A549 treated with Mapracorat at 1 μM for 4 hours (cell line): ENCODE results near the gene NMT1. TPM values are rescaled to one million over a fixed set of nuclear protein-coding genes. Genes with fewer than 3 reads are reported as not detected.

Source experiments
- total RNA-seq: library from RNA; stranded (reverse); fragments of 200-300 nt; extraction: Qiagen RNA extraction; gene quantifications from 5 replicates; pipeline ENCODE4 v1.2.3, GENCODE V29; 2022

Gene NMT1
- total RNA-seq: 174 to 303 TPM (median 184 TPM) in 5 replicates

GRCh38 chr17:45060797-45061605 is at the start of gene NMT1:
Gene NMT1 (plus strand): TSS chr17:45061317. CDS start chr17:45061330, 13 bp downstream.

GRCh38 chr17:45051060-45051719 is 9.9 kb upstream of the NMT1 start, which contains the start of gene DCAKD:
Gene DCAKD (minus strand): TSS chr17:45051632. CDS start chr17:45034885, 16,747 bp downstream.

GRCh38 chr17:45132320-45132571 is 71.1 kb downstream of the NMT1 start, which contains the start of gene PLCD3:
Gene PLCD3 (minus strand): TSS chr17:45132515. CDS start chr17:45132410, 105 bp downstream.

GRCh38 chr17:45135192-45135977 is 74.3 kb downstream of the NMT1 start, which contains the start of gene ACBD4:
Gene ACBD4 (plus strand): TSS chr17:45135687. CDS start chr17:45136145, 458 bp downstream.

GRCh38 chr17:45148183-45149036 is 87.3 kb downstream of the NMT1 start, which contains the start of gene HEXIM1:
Gene HEXIM1 (plus strand): TSS chr17:45148475. CDS start chr17:45149191, 716 bp downstream.

Other genes starting within 250 kb of the NMT1 start
- 24.2 to 32.0 TPM (median 27.0 TPM) in 5 replicates for gene GJC1, start 231.0 kb upstream of the NMT1 start, total RNA-seq
- not detected in 5 replicates for gene HIGD1B, start 213.4 kb upstream of the NMT1 start, total RNA-seq
- 139 to 151 TPM (median 147 TPM) in 5 replicates for gene EFTUD2, start 161.9 kb upstream of the NMT1 start, total RNA-seq
- gene GFAP, start 145.8 kb upstream of the NMT1 start, total RNA-seq: 0.27 to 1.1 TPM (median 0.67 TPM) in 5 replicates
- gene KIF18B, start 113.5 kb upstream of the NMT1 start, total RNA-seq: 27.3 to 41.2 TPM (median 39.2 TPM) in 5 replicates
- gene C1QL1, start 93.0 kb upstream of the NMT1 start, total RNA-seq: 16.2 to 33.3 TPM (median 28.4 TPM) in 5 replicates
- gene DCAKD, start 9.7 kb upstream of the NMT1 start, total RNA-seq: 14.5 to 19.0 TPM (median 18.0 TPM) in 5 replicates
- gene PLCD3, start 71.2 kb downstream of the NMT1 start, total RNA-seq: 148 to 196 TPM (median 180 TPM) in 5 replicates
- 6.0 to 8.5 TPM (median 8.2 TPM) in 5 replicates for gene ACBD4, start 74.4 kb downstream of the NMT1 start, total RNA-seq
- 40.6 to 48.2 TPM (median 43.3 TPM) in 5 replicates for gene HEXIM1, start 87.2 kb downstream of the NMT1 start, total RNA-seq
- gene HEXIM2, start 100.6 kb downstream of the NMT1 start, total RNA-seq: 12.6 to 19.7 TPM (median 13.9 TPM) in 5 replicates
- gene FMNL1, start 160.6 kb downstream of the NMT1 start, total RNA-seq: 29.3 to 36.7 TPM (median 35.7 TPM) in 5 replicates
- 0.07 to 0.24 TPM (median 0.19 TPM) in 5 replicates for gene SPATA32, start 200.8 kb downstream of the NMT1 start, total RNA-seq